ENCODE results near the gene GALM.

GALM gene

DNA sequence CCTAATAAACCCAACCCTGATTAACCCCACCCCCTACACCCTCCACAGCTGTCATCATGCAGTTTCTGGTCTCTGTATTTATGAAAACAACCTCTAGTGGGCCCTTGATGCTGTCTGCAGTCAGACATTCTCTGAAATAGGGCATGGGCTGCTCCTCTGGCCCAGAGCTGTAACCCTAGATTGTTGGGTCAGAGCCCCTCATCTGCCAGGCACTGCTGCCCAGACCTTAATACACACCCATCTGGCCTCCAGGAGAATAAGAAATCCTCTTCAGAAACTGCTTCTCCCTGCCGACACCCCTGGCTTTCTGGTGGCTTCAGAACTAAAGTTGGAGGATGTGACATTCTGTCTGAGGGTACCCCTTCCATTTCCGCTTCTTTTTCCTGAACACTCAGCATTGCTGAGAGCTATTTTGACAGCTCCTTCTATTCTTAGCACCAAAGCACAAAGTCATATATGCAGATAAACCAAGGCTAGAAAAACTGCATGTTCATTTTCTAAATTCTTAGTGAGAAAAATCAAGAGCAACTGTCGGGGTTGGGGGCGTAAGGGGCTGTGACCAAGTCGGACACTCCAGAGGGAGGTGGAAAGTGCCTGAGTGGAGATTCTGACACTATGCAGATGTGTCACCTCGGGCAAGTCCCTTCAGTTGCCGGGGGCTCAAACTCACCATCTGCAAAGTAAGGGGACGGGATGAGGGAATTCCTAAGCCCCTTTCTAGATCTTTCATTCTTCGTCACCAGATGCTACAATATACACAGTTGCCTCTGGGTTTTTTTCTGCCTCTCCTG lies 56.6 kb downstream of the GALM start:
- FAIRE-seq (no peak), DNase-seq (ENCODE audit: insufficient read length, low spot score) (no peak)

GRCh38 chr2:38723173-38723572 lies 57.3 kb downstream of the GALM start:
- FAIRE-seq: no peak
- TF ChIP-seq, protein P1, sequence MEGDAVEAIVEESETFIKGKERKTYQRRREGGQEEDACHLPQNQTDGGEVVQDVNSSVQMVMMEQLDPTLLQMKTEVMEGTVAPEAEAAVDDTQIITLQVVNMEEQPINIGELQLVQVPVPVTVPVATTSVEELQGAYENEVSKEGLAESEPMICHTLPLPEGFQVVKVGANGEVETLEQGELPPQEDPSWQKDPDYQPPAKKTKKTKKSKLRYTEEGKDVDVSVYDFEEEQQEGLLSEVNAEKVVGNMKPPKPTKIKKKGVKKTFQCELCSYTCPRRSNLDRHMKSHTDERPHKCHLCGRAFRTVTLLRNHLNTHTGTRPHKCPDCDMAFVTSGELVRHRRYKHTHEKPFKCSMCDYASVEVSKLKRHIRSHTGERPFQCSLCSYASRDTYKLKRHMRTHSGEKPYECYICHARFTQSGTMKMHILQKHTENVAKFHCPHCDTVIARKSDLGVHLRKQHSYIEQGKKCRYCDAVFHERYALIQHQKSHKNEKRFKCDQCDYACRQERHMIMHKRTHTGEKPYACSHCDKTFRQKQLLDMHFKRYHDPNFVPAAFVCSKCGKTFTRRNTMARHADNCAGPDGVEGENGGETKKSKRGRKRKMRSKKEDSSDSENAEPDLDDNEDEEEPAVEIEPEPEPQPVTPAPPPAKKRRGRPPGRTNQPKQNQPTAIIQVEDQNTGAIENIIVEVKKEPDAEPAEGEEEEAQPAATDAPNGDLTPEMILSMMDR (IDR thresholded peaks at IDR 0.05; ENCODE audit: insufficient read depth, missing control alignments): no peak
- DNase-seq (ENCODE audit: insufficient read length, low spot score): no peak

More for the DNA sequence above, 56.6 kb downstream of the GALM start:
- TF ChIP-seq, protein P1 (IDR thresholded peaks at IDR 0.05; ENCODE audit: insufficient read depth, missing control alignments): no peak

GRCh38 chr2:38727661-38728060 lies 61.7 kb downstream of the GALM start:
- TF ChIP-seq, protein P1 (IDR thresholded peaks at IDR 0.05; ENCODE audit: insufficient read depth, missing control alignments): no peak
- FAIRE-seq (no peak), DNase-seq (ENCODE audit: insufficient read length, low spot score) (no peak)

DNA sequence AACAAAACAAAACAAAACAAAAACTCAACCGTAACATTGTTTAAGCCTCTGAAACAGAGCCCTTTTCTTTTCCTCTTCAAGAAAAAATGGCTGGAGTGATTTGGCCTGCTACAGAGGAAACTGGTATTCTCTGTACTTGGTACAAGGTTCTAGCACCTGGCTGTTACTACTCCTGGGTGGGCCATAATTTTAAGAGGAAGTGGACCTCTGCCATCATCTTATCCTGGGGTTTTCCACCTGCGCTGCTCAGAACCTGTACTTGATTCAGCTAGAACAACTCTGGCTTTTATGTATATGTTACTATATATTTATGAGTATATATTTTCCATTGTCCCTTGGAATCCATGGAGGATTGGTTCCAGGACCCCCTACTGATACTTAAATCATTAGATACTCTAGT lies 62.8 kb downstream of the GALM start:
- FAIRE-seq (no peak), DNase-seq (ENCODE audit: insufficient read length, low spot score) (no peak)
- TF ChIP-seq, protein P1 (IDR thresholded peaks at IDR 0.05; ENCODE audit: insufficient read depth, missing control alignments): no peak

GRCh38 chr2:38731090-38731489 lies 65.2 kb downstream of the GALM start:
- TF ChIP-seq, protein P1 (IDR thresholded peaks at IDR 0.05; ENCODE audit: insufficient read depth, missing control alignments): no peak
- no peak for DNase-seq (ENCODE audit: insufficient read length, low spot score)
- FAIRE-seq: no peak

- TF ChIP-seq, protein P1 (IDR thresholded peaks at IDR 0.05; ENCODE audit: insufficient read depth, missing control alignments): no peak
- DNase-seq (ENCODE audit: insufficient read length, low spot score): no peak
- no peak for FAIRE-seq
Observed at GRCh38 chr2:38731684-38732221, 65.8 kb downstream of the GALM start.

Measured in D721Med (cell line).